Brain microvascular endothelial cell (primary cell): ENCODE results near the gene CYSTM1.
A peak's percentile ranks its signal among the peaks of the same experiment; 100 is the strongest.

ENCODE experiments used
- DNase-seq: peaks from one replicate; pipeline ENCODE4 v3.0.0-alpha.2; 2020
- H3K27ac ChIP-seq: fragments of 250-450 bp; sonication (Bioruptor Pico); 2 replicates; pipeline ENCODE4 v1.5.1; 2020; ENCODE audit warnings: mild to moderate bottlenecking, moderate library complexity
- H3K27me3 ChIP-seq: fragments of 250-450 bp; sonication (Bioruptor Pico); replicated peaks from 2 replicates; pipeline ENCODE4 v1.5.1; 2020; ENCODE audit warnings: mild to moderate bottlenecking
- H3K36me3 ChIP-seq: fragments of 250-450 bp; sonication (Bioruptor Pico); replicated peaks from 2 replicates; pipeline ENCODE4 v1.5.1; 2020; ENCODE audit warnings: mild to moderate bottlenecking
- H3K4me3 ChIP-seq: 2 replicates; pipeline ENCODE4 v1.5.1; 2011; ENCODE audit warnings: low read depth, mild to moderate bottlenecking, control low read depth, low read length, moderate library complexity
- in situ Hi-C: cut with HindIII; loops from 2 replicates; pipeline ENCODE4 v1.10.0; 2017; ENCODE audit warnings: low sequenced_read_pairs, low pct_ligation_motif_present
- TF ChIP-seq, protein P1 (sequence below): IDR thresholded peaks from 2 replicates; pipeline ENCODE4 v1.5.1; 2011; ENCODE audit warnings: low read depth, mild to moderate bottlenecking, moderate library complexity, low read length, control low read depth, inconsistent platforms; ENCODE audit errors: missing control alignments

CYSTM1 gene

DNA sequence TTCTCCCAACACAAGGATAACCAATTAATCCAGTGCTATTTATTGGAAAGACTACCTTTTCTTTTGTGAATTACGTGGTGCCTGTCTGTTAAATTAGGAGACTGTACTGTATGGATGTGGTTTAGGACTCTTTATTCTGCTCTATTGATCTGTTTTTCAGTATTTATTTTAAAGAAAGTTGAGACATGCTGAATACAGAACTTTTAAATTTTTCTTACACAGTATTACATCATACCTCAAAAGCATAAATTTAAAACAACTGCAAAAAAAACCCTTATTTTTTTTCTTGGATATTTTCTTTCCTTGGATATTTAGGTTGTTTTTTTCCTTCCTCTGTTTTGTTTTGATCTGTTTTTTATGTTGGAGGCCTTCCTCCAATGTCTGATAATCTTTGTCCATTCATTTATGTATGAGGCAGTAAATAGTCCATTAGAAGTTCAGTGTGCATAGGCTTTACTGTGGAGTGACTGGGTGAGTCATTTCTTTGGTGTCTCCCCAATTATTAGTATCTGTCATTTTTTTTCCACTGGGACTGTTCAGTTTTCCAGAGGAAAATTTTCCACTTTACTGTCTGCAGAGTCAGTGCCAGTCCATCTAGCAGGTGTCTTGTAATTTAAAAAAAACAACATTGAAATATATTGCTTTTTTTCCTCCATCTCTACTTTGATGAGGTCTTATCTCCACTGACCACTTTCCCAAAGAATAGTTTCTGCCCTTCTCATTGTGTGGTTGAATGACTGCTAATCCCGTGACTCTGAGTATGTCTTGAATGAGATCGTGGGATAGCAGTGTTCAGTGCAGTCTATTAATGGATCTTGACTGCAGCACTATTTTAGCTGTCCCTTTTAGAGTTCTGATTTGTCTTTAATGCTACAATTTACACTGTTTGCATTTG is 15.2 kb downstream of the CYSTM1 start:
- DNase-seq = peak; percentile 83
- TF ChIP-seq, protein P1, sequence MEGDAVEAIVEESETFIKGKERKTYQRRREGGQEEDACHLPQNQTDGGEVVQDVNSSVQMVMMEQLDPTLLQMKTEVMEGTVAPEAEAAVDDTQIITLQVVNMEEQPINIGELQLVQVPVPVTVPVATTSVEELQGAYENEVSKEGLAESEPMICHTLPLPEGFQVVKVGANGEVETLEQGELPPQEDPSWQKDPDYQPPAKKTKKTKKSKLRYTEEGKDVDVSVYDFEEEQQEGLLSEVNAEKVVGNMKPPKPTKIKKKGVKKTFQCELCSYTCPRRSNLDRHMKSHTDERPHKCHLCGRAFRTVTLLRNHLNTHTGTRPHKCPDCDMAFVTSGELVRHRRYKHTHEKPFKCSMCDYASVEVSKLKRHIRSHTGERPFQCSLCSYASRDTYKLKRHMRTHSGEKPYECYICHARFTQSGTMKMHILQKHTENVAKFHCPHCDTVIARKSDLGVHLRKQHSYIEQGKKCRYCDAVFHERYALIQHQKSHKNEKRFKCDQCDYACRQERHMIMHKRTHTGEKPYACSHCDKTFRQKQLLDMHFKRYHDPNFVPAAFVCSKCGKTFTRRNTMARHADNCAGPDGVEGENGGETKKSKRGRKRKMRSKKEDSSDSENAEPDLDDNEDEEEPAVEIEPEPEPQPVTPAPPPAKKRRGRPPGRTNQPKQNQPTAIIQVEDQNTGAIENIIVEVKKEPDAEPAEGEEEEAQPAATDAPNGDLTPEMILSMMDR = no peak
- Histone ChIP-seq H3K4me3 (no peak overlapping the region), H3K36me3 (no peaks in the 10 kb centered on the region), H3K27ac (peak overlapping the region; percentile 85), H3K27me3 (no peaks in the 10 kb centered on the region)
- in situ Hi-C loops = no loop called here

DNA sequence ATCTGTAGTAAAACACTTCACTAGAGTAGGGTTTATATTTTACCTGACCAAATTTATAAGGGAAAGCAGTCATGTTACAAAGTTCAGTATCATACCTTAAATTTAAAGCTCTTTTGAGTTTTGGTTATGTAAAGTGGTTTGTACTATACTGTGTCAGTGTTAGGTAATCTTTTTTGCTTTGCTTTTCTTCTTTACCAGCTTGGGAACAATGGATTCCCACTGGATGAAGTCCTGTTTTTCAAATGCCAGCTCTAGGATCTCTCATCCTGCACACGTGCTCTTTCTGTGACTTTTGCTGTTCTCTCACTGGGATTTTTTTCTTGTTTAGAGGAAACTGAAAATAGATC is 15.9 kb downstream of the CYSTM1 start:
- no peaks in the 10 kb centered on the region for H3K27me3 ChIP-seq
- no peak overlapping the region for H3K4me3 ChIP-seq
- H3K27ac ChIP-seq = peak overlapping the region; percentile 85
- in situ Hi-C loops = no loop called here
- TF ChIP-seq, protein P1 = no peak
- no peak for DNase-seq
- H3K36me3 ChIP-seq = no peaks in the 10 kb centered on the region

DNA sequence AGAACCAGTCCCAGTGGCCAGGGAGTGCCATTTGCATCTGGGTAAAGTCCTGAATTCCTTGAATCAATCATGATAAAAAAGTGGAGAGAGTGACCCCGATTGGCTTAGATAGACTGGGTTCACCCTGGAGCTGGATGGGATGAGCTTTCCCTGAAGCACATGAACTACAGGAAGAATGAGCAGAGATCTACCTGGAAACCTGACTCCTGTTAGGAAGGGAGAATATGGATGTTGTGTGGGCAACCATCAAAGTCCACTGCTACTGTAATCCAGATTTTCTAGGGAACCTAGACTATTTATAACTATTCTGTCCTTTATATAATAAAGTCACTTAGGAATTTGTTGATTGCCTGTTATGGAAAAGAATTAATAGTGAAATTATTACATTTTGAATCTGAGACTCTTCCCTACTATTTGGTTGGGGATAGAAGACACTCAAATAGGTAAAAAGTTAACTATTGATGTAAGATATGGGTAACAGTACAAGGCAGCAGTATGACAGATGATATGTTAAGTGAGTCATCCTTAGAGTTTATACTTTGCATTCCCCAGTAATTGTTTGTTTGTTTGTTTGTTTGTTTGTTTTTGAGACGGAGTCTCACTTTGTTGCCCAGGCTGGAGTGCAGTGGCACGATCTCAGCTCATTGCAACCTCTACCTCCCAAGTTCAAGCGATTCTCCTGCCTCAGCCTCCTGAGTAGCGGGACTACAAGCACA is 17.9 kb downstream of the CYSTM1 start:
- H3K36me3 ChIP-seq = no peaks in the 10 kb centered on the region

DNA sequence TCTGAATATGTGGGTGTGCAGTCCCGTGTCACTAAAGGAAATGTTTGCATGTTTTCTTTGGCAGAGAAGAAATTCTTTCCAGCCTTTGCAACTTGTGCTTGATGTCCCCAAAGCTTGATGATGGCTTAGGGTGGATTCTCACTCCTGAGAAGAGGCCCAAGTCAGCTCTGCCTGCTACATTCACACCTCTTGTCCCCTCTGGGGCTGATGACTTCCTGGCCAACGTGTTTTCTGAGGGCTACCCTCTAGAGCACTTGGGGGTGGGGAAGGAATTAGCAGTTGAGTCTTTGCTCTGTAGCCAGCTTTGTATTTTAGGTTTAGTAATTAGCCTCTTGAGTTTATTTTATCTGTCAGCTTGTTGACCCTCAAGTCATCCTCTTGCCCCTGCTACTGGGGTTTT is 19.7 kb downstream of the CYSTM1 start:
- no peak overlapping the region for H3K4me3 ChIP-seq
- no peak overlapping the region for H3K27ac ChIP-seq
- no peaks in the 10 kb centered on the region for H3K27me3 ChIP-seq
- TF ChIP-seq, protein P1 = no peak
- in situ Hi-C loops = no loop called here
- no peaks in the 10 kb centered on the region for H3K36me3 ChIP-seq
- no peak for DNase-seq

More for the DNA sequence above, 17.9 kb downstream of the CYSTM1 start:
- no peak for DNase-seq
- in situ Hi-C loops = no loop called here
- Histone ChIP-seq H3K4me3 (no peak overlapping the region), H3K27ac (no peak overlapping the region), H3K27me3 (no peaks in the 10 kb centered on the region)
- TF ChIP-seq, protein P1 = no peak

DNA sequence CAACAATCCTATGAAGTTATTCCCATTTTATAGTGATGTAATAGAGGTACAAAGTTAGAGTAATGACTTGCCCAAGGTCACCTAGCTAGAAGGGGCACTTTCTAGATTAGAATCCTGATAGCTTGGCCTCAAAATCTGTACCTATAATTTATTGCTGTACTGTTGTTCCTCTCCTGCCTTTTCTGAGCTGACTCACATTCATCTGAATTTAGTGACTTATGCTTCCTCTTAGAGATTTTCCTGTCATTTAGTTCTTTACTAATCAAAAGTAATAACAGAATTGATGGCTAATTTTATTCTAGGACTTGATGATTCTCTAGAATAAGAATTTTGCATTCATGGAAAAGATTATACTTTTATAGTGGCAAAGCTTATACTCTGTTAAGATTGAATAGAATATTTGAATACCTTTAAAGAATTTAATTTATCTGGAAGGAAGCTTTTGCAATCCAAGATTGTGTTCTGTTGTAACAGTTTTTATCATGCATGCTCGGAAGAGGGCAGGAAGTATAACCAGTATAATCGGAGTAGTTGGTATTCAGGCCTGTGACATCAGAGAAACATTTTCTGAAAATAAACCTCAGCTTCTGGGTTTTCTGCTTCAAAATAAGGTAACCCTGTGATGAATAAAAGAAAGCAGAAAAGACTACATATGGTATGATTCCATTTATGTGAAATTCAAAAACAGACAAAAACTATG is 21.3 kb downstream of the CYSTM1 start:
- in situ Hi-C loops = no loop called here
- TF ChIP-seq, protein P1 = no peak

More for the DNA sequence above, 21.3 kb downstream of the CYSTM1 start:
- H3K27ac ChIP-seq = no peak overlapping the region
- H3K36me3 ChIP-seq = no peaks in the 10 kb centered on the region
- H3K27me3 ChIP-seq = no peaks in the 10 kb centered on the region
- H3K4me3 ChIP-seq = no peak overlapping the region
- no peak for DNase-seq
